ENCODE results near the gene SMAD3.
A peak's percentile ranks its signal among the peaks of the same experiment; 100 is the strongest.

The SMAD3 gene

DNA sequence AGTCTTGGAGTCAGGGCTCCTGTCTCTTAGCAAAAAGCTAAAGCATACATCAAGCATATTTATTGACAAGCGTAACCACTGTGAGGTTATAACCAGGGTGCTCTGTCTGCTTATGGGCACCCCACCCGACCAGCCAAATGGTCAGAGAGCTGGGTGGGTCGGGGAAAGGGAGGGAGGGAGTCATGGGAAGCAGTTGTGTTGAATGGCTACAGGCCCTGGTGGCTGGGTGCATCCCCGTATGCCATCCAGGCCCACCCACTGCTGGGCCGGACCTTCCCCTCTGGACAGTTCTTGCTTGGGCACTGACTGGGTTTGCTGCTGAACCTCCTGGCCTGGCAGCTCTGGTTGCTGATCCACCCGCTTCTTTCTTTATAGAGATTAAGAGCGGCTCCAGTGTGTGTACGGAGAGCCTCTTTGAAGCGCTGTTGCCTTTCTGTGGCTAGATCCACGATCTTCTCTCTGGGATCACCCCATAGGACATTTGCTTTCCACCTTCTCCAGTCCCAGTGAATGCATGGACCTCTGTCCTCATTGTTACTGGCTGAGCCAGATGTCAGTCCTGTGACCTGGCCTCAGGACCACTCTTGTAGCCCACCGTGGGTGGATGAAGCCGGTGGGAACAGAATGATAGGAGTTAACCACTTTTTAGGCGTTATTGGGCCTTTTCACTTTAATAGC is 59.6 kb downstream of the SMAD3 start:
- POLR2A ChIA-PET (ENCODE audit: low non-redundant PET): interaction anchor here (0.6 kb wide), 1 partner anchor 23 kb away, joined by 9 read pairs; no protein-coding TSS in a partner anchor
- CTCF ChIA-PET: interaction anchor here (0.6 kb wide), 1 partner anchor 58 kb away, joined by 3 read pairs; no protein-coding TSS in a partner anchor
- DNase-seq (ENCODE audit: low spot score): no peak
- H3K27ac ChIP-seq: peak overlapping the region; percentile 97
- TF ChIP-seq, protein P1, sequence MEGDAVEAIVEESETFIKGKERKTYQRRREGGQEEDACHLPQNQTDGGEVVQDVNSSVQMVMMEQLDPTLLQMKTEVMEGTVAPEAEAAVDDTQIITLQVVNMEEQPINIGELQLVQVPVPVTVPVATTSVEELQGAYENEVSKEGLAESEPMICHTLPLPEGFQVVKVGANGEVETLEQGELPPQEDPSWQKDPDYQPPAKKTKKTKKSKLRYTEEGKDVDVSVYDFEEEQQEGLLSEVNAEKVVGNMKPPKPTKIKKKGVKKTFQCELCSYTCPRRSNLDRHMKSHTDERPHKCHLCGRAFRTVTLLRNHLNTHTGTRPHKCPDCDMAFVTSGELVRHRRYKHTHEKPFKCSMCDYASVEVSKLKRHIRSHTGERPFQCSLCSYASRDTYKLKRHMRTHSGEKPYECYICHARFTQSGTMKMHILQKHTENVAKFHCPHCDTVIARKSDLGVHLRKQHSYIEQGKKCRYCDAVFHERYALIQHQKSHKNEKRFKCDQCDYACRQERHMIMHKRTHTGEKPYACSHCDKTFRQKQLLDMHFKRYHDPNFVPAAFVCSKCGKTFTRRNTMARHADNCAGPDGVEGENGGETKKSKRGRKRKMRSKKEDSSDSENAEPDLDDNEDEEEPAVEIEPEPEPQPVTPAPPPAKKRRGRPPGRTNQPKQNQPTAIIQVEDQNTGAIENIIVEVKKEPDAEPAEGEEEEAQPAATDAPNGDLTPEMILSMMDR (conservative IDR thresholded peaks at IDR 0.05; ENCODE audit: low read depth): no peak

DNA sequence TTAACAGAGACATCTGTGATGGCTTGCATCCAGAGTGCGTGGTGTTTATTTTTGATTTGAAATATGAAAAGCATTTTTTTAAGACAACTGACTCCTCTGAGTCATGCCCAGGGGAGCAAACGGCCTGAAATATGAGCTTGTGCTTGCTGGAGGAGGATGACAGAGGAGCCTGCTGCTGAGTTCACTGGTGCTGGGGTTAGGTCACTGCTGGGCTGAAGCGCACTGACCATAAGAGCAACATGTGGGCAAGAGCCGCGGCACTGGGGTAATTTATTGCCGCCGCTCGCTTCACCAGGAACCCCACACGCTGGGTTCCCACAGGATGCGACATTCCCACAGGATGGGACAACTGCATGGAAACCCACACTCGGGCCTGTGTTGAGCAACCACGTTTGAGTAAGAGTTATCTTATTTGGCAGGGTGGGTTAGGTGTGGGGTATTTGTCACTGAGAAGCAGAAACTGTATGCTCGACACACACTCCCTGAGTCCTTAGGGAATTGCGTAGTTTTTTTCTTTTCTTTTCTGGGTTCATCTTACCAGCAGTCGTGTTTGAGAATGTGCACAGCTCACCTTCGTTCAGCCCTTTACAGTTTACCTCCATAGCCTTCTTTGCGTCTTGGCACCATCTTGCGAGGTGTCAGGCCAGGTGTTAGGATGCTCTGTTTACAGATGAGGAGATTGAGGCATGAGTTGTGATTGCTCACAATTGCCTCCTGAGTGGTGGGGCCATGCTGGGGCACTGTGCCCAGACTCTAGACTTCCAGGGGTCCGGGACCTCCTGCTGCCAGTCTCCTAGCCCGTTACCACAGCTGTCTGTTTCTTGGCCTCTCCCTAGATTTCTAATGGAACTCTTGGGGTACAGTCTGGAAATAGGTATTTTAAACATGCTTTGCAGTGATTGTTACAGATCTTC is 60.4 kb downstream of the SMAD3 start:
- DNase-seq (ENCODE audit: low spot score): peak; percentile 94
- ChIA-PET POLR2A (ENCODE audit: low non-redundant PET) (no interaction called here), CTCF (interaction anchor here (0.5 to 0.7 kb wide), 2 partner anchors 47 to 997 kb away, joined by 3 read pairs; no protein-coding TSS in a partner anchor)
- TF ChIP-seq, protein P1 (conservative IDR thresholded peaks at IDR 0.05; ENCODE audit: low read depth): no peak
- H3K27ac ChIP-seq: peak overlapping the region; percentile 97

DNA sequence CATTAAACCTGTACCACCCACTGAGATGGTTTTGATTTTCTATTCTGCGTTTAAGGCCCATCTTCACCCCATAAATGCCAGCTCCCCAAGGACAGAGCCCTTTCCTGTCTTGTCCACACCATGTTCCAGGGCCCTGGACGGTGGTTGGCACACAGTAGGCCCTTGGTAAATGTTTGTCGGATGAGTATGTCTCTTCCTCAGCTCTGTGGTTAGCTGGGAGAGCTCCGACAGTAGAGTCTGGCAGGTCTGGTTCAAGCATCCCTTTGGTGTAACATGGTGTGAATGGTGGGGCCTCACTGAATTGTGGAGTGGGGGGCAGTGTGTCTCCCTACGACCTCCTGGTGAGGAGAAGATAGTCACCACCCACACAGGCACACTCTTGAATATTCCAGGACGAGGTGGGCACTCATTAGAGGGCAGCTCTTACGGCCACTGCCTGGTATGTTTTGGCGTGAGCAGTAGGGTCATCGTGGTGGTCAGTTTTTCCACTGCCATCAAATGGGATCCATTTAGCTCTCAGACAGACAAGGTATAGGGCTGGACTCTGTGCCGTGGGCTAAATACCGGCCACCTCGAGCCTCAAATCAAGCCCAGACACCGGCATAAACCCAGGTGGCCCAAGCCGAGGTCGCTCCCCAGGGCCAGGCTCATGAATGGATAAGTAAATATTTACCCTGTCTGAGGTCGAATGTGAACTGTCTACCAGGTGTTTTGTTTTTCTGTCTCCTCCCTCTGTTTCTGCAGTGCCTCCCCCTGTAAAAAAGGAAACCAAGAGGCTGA is 61.3 kb downstream of the SMAD3 start:
- ChIA-PET POLR2A (ENCODE audit: low non-redundant PET) (interaction anchor here (0.9 kb wide), 1 partner anchor 51 kb away, joined by 4 read pairs; no protein-coding TSS in a partner anchor), CTCF (interaction anchor here (0.7 kb wide), 1 partner anchor 48 kb away, joined by 3 read pairs; no protein-coding TSS in a partner anchor)
- peak overlapping the region; percentile 97 for H3K27ac ChIP-seq
- TF ChIP-seq, protein P1 (conservative IDR thresholded peaks at IDR 0.05; ENCODE audit: low read depth): no peak
- no peak for DNase-seq (ENCODE audit: low spot score)

DNA sequence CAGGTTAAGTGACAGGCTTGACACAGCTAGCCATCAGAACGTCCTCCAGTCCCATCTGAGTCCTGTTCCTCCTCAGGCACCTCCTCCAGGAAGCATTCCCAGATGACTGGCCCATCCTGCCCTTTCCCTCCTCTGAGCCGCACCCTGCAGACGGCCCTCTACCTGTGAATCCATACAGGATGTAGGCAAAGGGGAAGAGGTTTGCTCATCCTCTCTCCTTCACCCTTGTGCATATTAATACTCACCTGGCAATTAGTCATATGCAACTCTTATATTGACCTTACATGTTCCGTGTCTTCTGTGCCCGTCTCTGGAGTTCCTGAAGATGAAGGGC is 61.9 kb downstream of the SMAD3 start:
- TF ChIP-seq, protein P1 (conservative IDR thresholded peaks at IDR 0.05; ENCODE audit: low read depth): no peak
- ChIA-PET CTCF (no interaction called here), POLR2A (ENCODE audit: low non-redundant PET) (interaction anchor here (0.9 kb wide), 1 partner anchor 50 kb away, joined by 4 read pairs; no protein-coding TSS in a partner anchor)
- peak overlapping the region; percentile 97 for H3K27ac ChIP-seq
- peak; percentile 88 for DNase-seq (ENCODE audit: low spot score)

DNA sequence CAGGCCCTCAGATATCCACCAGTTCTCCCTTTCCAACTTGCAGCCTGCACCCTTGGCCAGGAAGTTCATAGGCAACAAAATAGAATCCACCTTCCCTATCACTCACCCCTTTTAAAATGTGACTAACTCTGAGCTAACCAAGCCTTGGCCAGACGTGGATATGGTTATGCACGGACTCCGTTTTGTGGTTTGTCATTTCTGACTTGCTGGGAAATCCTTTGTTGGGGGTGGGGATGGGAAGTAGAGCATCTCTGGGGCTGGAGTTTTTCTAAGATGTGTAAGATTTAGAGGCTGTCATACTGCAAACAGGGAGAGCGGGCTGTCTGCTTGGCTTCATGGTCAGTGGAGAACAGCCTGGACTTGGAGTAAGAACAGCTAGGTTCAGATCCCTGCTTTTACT is 62.6 kb downstream of the SMAD3 start:
- peak overlapping the region; percentile 97 for H3K27ac ChIP-seq
- TF ChIP-seq, protein P1 (conservative IDR thresholded peaks at IDR 0.05; ENCODE audit: low read depth): no peak
- DNase-seq (ENCODE audit: low spot score): peak; percentile 92
- POLR2A ChIA-PET (ENCODE audit: low non-redundant PET): no interaction called here
- CTCF ChIA-PET: no interaction called here

DNA sequence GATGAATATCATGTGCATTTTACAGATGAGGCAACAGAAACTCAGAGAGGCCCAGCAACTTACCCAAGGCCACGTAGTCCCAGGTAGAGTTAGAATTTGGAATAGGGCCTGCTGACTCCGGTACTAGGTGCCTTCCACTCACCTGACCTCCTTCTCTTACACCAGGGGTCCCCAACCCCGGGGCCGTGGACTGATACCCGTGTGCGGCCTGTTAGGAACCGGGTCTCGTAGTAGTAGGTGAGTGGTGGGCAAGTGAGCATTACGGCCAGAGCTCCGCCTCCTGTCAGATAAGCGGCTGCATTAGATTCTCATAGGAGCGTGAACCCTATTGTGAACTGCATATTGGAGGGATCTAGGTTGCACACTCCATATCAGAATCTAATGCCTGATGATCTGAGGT is 64.8 kb downstream of the SMAD3 start:
- no peak overlapping the region for H3K27ac ChIP-seq
- ChIA-PET CTCF (no interaction called here), POLR2A (ENCODE audit: low non-redundant PET) (no interaction called here)
- DNase-seq (ENCODE audit: low spot score): no peak
- TF ChIP-seq, protein P1 (conservative IDR thresholded peaks at IDR 0.05; ENCODE audit: low read depth): no peak
